M059J (cell line): ENCODE results near the gene GAB3. TPM values are rescaled to one million over a fixed set of nuclear protein-coding genes. Genes with fewer than 3 reads are reported as not detected.
"Not testable (repeated sequence)": the region's sequence is repeated elsewhere in the genome, so short reads cannot be mapped to it uniquely, and the experiment has no call there.

Experiments
- DNase-seq: peaks from one replicate; pipeline ENCODE4 v3.0.0-alpha.2; 2012; ENCODE audit warnings: low read depth
- total RNA-seq: library from RNA; depleted of rRNA; stranded (reverse); fragments of >200 nt; shearing (Covaris generic); gene quantifications from 2 replicates; pipeline ENCODE4 v1.2.3, GENCODE V29; 2014

GAB3 gene
- total RNA-seq, 1 experiment from 2014 or later: 6.0 TPM

DNA sequence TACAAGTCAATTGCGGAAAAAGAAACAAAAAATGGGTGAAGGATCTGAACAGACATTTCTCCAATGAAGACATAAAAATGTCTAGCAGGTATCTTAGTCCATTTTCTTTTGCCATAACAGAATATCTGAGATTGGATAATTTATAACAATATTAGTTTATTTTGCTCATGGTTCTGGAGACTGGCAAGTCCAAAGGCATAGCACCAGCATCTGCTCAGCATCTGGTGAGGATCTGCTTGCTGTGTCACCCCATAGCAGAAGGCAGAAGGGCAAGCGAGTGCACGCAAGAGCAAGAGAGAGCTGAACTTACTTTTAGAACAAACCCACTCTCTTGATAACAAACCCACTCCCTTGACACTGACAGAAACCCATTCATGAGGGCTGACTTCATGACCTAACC is 29.7 kb downstream of the GAB3 start:
- DNase-seq: no peak

DNA sequence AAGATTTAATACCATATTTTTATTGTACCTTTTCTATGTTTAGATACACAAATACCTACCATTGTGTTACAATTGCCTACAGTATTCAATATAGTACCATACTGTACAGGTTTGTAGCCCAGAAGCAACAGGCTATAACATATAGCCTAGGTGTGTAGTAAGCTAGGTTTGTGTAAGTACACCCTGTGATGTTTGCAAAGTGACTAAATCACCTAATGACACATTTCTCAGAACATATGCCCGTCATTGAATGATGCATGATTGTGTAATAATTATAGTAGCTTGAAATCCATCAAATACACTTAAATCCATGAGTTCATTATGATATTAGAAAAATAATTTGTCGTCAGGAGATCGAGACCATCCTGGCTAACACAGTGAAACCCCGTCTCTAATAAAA is 30.8 kb downstream of the GAB3 start:
- DNase-seq: no peak

DNA sequence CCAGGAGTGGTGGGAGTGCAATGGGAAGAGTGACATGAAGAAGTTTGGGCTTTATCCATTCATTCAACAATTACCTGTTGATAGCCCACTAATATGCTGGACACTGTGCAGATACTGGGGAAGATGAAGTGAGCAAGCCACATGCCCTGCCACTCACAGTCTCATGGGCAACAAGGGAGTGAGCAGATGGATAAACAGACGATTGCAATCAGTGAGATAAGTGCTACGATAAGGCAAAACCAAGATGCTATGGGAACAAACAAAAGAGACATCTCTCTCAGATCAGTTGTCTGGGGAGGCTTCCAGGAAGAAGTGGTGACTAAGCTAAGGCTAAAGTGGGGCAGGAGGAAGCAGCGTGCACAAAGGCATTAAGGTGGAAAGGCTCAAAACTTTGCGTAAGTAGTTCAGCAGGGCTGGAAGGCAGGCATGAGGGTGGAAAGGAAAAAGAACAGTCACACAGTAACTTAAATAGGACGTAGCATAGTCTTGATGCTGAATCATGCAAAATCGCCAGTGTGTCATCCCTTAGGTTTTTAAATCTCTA is 31.7 kb downstream of the GAB3 start:
- DNase-seq: peak; percentile 91

DNA sequence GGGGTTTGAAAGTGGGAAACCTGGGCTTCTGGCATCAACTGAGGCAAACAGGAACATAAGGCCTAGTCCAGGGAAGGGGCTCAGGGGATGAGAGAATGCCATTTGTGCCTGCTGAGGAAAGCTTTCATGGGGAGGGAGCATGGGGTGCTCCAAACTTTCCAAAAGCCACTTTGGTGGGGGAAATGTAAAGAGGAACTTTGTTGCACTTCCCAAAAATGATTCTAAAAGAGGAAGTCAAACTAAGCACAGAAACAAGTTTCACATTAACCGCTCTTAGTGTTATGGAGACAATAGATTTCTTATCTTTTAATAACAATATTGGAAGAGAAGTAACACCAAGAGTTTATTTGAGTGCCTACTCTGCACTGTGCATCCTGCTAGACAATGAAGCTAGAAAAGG is 32.3 kb downstream of the GAB3 start:
- no peak for DNase-seq

DNA sequence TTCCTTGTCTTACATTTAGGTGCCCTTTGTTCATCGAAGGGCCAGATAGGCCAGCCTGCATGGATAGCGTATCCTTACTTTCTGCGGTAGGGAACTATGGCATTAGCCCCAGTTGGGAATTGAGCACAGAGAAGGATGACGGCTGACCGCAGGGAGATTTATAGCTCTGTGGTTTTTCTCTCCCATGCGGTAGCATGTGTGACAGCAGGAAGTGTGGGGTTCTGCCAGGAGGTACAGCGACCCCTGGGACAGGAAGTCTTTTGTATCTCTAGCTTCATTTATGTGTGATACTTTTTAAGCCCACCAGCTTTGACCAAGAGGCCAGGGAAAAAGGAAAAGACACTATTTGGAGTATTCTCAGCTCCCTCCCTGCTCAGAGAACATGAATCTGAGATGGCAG is 33.1 kb downstream of the GAB3 start:
- peak; percentile 95 for DNase-seq

DNA sequence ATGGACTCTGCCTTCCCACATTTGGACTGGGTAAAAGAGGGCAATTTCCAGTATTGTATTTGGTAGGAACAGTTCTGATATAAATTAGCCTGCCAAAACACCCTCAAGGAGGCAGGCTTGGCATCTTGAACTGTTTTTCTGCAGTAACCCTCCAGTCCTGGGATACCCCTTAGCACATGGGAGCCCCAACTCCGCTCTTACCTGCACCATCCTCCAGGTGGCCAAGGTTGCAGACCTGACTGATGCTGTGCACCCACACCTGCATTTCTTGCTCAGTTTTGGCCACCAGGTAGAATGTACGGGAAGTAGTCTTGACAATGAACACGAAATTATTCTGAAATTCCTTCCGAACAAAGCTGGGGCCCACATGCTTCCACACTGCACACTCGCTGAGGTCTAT is 35.1 kb downstream of the GAB3 start:
- DNase-seq: no peak

DNA sequence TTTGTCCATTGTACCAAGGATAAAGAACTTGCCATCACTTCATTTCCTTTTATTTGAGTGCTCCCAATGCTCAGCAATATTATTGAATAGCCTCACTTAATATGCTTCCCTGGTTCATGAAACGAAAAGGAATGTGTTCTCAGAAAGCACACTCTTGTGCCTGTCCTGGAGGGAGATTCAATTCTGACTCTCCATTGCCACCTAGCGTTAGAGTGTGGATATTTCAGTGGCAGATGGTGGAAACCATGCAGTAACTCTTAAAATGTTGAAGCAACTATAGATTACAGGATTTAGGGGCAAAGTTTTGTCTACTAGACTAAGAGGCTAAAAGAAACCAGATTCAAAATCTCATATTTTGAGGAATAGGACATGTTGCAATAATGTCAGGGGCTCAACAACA is 36.0 kb downstream of the GAB3 start:
- peak; percentile 66 for DNase-seq

DNA sequence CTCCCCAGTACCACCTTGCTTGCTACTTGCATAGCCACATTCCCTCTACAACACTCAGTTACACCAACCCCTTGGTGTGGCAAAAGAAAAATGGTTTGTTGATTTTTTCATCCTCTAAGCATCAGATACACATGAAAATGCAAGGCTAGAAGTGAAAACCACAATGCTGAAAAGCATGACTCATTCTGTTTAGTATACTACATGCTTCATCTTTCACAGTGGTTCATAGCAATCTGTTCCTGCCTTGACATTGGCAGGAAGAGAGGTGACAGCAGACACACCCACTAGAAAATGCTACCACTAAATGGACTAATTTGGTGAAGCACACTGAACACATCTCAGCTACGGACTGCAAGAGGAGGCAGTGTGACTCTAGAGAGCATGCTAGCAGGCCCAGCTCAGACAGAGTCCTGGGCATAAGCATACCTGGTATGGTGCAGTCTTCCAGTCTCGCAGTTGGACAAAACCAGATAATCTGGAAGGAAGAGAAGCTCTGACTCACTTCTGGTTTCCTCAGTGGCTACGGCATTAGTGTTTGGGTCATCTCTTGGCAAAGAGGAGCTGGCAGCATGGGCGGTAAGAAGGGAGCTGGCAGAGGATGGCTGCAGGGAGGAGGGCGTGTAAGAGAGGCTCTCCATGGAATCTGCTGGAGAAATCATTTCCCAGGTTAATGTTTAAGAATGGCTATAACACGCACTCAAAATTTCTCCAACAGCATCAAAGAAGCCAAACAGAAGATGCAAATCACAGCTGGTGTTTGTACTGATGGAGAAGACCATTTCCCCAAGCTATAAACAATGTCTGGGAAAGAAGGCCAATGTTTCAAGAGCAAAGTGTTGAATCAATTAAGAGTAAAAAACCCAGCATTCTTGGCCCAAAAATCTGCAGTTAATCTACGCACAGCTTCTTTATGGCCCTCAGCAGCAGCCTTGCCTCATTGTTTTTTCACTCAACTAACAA is 37.8 kb downstream of the GAB3 start:
- peak; percentile 94 for DNase-seq

DNA sequence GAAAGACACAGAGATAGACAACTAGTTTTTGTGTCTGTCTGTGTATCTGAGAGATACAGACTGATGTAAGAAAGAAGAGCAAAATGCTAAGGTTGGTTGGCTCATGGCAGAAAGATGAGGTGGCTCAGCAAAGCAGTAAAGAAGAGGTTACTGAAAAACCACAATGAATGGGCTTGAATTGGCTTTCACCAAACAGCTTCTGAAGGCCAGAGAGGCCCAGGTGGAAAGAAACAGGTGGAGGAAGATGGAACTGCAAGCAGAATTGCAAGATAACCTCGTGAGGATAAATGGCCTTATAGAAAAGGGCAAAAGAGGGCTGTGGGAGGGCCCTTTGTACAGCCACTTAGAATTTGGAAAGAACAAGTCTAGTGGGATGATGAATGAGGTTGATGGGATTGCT is 39.6 kb downstream of the GAB3 start:
- no peak for DNase-seq

DNA sequence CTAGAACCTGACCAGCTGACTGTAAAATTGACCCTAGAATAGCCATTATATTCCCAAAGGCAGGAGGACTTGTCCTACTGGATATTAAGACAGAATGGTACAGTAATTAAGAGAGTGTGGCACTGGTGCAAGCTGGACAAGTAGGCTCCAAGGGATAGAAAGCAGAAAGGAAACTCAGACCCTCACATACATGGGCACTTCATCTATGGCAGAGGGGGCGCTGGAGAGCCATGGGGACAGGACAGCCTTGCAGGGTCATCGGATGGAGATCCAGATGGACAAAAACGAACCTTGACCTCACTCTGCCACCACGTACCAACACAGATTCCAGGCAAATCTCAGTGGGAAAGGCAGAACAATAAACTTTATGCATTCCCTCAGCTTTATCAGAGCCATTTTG is 40.6 kb downstream of the GAB3 start:
- no peak for DNase-seq

DNA sequence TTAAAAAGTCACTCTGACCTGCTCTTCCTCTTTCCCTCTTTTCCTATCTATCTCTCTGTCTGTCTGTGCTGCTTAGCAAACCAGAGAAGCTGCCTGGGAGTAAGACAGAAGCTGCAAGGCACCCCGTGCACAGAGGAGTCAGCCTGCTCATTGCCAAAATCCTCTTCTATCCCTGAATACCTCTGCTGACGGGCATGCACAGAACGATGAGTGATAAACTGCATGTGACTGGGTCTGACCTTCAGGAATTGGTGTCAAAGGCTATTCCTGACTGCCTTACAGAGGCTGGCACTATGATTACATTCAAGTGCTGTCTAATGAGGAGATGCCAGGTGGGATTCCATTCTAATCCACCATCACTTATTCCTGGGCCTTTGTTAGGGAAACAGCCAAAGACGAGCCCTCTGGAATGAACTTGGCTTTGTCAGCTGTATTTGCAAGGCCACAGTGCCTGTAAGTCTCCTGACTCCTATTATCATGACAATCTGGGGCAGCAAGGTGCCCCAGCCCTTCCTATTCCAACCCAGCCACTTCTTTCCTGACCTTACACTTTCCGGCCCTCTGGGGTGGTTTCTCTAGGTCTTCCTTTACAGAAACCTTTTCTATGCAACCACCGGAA is 52.1 kb downstream of the GAB3 start:
- no peak for DNase-seq

DNA sequence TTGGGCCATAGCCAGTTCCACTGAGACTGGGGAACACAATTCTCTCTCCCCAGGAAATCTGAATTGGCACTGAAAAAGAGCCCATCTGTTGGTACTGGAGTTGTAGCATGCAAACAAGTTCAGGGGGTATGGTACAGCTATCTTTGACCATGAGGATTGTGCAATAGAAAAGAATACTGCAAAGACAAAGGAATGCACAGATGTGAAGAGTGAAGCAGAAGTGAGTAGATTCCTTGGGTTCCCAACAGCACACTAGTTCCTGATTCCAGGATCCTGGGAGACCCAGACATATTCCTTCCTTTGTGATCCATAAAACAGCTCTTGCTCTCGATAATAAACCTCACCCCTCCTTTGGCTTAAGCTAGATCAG is 54.2 kb downstream of the GAB3 start:
- no peak for DNase-seq

DNA sequence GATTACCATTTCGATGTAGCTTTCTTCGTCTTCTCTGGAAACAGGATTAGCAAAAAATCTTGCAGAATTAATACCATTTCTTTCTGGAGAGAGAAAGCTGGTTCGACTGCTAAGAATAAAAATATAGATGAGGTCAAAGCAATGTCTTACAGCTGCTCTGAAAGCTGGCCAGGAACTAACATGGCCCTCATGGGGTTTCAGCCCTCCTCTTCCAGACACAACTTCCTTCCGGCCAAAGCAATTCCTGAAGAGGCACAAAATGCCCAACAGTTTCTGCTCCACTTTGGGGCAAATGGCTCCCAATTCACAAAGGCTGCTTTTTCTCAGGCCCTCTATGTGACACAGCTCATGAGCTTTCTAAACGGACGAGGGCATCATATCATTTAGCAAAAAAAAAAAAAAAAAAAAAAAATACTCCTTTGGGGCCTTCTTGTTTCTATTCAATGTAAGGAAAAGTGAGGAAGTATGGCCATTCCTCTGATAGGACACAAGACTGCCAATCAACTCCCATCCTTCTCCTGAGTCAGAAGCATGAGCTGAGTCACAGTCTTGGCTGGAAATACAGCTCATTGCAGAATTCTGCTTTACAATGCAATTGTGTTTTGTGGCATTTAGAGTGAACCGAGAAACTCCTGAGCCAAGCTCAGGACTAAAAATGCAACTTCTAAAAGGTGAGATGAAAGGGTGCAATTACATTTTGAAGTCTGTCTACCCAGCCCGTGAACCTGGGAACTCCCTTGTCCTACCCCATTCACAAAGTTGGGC is 54.8 kb downstream of the GAB3 start:
- peak; percentile 74 for DNase-seq

DNA sequence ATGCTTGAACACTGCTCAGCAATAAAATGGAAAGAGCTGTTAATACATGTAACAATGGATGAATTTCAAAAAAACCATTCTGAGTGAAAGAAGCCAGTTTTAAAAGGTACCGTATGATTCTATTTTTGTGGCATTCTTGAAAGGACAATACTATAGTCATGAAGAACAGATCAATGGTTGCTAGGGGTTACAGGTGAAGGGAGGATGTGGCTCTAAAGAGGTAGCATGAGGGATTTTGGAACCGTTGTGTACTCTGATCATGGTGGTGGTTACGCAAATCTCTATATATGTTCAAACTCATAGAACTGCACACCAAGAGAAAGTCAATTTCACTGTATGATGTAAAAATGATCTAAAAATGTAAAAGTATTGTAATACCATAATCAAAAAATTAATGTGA is 57.5 kb downstream of the GAB3 start:
- no peak for DNase-seq

DNA sequence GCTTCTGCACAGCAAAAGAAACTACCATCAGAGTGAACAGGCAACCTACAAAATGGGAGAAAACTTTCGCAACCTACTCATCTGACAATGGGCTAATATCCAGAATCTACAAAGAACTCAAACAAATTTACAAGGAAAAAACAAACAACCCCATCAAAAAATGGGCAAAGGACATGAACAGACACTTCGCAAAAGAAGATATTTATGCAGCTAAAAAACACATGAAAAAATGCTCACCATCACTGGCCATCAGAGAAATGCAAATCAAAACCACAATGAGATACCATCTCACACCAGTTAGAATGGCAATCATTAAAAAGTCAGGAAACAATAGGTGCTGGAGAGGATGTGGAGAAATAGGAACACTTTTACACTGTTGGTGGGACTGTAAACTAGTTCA is 60.4 kb downstream of the GAB3 start:
- not testable (repeated sequence) for DNase-seq

DNA sequence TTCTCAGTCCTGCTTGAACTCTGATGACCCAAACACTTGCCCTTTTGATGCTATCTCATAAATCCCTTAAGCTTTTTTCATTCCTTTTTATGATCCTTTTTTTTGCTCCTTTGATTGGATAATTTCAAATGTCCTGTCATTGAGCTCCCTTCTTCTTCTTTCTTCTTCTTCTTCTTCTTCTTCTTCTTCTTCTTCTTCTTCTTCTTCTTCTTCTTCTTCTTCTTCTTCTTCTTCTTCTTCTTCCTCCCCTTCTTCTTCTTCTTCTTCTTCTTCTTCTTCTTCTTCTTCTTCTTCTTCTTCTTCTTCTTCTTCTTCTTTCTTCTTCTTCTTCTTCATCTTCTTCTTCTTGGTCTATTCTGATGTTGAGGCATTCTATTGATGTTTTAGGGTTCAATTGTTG is 78.8 kb downstream of the GAB3 start:
- not testable (repeated sequence) for DNase-seq

DNA sequence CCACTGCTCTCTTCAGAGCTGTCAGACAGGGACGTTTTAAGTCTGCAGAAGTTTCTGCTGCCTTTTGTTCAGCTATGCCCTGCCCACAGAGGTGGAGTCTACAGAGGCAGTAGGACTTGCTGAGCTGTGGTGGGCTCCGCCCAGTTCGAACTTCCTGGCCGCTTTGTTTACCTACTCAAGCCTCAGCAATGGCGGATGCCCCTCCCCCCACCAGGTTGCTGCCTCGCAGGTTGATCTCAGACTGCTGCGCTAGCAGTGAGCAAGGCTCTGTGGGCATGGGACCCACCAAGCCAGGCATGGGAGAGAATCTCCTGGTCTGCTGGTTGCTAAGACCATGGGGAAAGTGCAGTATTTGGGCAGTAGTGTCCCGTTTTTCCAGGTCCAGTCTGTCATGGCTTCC is 80.0 kb downstream of the GAB3 start:
- DNase-seq: not testable (repeated sequence)

DNA sequence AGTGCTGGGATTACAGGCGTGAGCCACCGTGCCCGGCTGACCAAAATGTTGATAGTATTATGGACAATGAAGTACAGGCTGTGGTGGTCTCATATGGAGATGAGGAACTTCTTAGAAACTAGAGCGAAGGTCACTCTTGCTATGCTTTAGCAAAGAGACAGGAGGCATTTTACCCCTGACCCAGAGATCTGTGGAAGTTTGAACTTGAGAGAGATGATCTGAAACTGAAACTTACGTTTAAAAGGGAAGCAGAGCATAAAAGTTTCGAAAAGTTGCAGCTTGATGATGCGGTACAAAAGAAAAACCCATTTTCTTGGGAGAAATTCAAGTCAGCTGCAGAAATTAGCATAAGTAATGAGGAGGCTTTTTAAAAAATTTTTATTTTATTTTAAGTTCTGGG is 89.0 kb downstream of the GAB3 start:
- no peak for DNase-seq

DNA sequence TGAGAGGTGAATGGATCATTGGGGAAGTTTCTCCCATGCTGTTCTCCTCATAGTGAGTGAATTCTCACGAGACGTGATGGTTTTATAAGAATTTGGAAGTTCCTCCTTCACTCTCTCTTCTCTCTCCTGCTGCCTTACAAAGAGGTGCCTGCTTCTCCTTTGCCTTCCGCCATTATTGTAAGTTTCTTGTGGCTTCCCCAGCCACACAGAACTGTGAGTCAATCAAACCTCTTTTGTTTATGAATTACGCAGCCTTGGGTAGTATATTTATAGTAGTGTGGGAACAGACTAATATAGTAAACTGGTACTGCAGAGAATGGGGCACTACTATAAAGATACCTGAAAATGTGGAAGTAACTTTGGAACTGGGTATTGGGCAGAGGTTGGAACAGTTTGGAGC is 89.7 kb downstream of the GAB3 start:
- DNase-seq: peak; percentile 43

DNA sequence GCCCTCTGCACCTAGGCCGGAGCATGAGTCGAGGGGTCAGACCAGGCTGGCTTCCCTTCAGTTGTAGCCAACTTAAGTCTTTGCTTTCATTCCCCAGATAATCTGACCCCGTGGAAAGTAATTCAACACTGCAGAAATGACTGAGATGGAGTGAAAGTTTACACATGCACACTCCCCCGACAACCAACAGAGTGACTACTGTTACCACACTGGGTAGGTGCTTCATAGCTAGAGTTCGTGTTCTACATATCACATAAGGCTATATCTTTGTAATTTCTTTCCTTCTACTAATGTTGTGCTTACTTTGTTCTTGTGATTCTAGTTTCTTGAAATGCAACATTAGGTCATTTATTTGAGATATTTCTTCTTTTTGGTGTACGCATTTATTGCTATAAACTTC is 90.3 kb downstream of the GAB3 start:
- DNase-seq: peak; percentile 3

DNA sequence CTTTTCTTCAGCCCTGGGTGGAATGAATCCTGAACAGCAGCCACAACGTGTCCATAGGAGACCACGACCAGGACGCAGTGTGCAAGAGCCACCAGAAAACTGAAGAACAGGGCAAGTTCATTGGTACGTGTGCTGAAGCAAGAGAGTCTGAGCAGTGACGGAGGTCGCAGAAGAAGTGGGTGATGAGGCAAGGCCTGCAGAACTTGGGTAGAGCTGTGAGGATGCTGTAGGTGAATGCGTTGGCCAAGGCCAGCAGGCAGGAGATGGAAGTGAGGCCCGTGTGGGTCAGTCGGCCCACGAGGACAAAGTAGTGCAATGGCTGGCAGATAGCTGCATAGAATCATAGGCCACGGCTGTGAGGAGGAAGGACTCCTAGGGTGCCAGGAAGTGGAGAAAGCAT is 91.9 kb downstream of the GAB3 start:
- no peak for DNase-seq

DNA sequence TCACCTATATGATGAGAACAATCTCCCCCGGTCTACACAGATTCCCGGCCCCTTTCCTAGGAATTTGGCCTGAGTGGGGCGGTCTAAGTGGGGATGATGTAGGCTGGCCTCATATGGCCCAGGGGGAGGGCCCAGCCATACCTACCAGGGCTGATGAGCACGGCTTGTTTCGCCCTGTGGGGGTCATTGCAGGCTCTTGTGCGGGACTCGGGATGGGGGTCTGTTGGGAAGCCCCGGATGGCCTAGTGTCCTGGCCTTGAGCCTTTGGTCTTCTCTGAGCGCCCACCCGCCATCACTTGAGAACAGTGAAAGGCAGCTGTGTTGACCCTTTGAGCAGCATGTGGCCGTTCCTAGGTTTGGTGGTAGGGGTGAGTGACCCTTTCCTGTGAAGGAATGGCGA is 92.7 kb downstream of the GAB3 start:
- DNase-seq: no peak
